Lung (tissue), 12 donors: Measurements from ENCODE around the gene NFE2L1. TPM values are rescaled to one million over a fixed set of nuclear protein-coding genes. Genes with fewer than 3 reads are reported as not detected.

Source experiments
- ATAC-seq: fragments of 200-7000 bp; cut with Tn5 transposase; one replicate; pipeline ENCODE4 v1.9.1; 2020; ENCODE audit warnings: moderate number of reproducible peaks; ENCODE audit not compliant: insufficient read depth, low FRiP score
- DNase-seq, 3 donors: peaks; one replicate each; pipeline ENCODE4 v3.0.0-alpha.2; 2013 to 2017
- H3K27ac ChIP-seq, 2 donors: one replicate each; pipeline ENCODE4 v1.5.1; 2013; ENCODE audit warnings: mild to moderate bottlenecking in 2 of 2, moderate library complexity in 2 of 2, control low read depth in 1 of 2, inconsistent platforms in 1 of 2, low read depth in 1 of 2, low read length in 1 of 2
- H3K27me3 ChIP-seq, 3 donors: one replicate each; pipeline ENCODE4 v1.5.1; 2013; ENCODE audit warnings: low read length in 2 of 3; ENCODE audit not compliant: control insufficient read depth in 3 of 3, insufficient read depth in 3 of 3
- H3K36me3 ChIP-seq, 4 donors: one replicate each; pipeline ENCODE4 v1.5.1; 2013; ENCODE audit warnings: low read length in 4 of 4, mild to moderate bottlenecking in 1 of 4, moderate library complexity in 1 of 4; ENCODE audit not compliant: control insufficient read depth in 4 of 4, insufficient read depth in 4 of 4
- H3K4me1 ChIP-seq, 5 donors: one replicate each; pipeline ENCODE4 v1.5.1; 2013; ENCODE audit warnings: low read length in 5 of 5, mild to moderate bottlenecking in 2 of 5, moderate library complexity in 1 of 5; ENCODE audit not compliant: control insufficient read depth in 5 of 5, insufficient read depth in 5 of 5
- H3K4me3 ChIP-seq: one replicate; pipeline ENCODE4 v1.5.1; 2013; ENCODE audit warnings: mild to moderate bottlenecking, control low read depth, moderate library complexity
- H3K9ac ChIP-seq, 2 donors: one replicate each; pipeline ENCODE4 v1.5.1; 2013; ENCODE audit warnings: low read length in 2 of 2, control low read depth in 1 of 2; ENCODE audit not compliant: insufficient read depth in 1 of 2
- H3K9me3 ChIP-seq, 4 donors: one replicate each; pipeline ENCODE4 v1.5.1; 2013; ENCODE audit warnings: low read length in 3 of 4, mild to moderate bottlenecking in 1 of 4, moderate library complexity in 1 of 4; ENCODE audit not compliant: control insufficient read depth in 4 of 4, insufficient read depth in 3 of 4
- CTCF ChIP-seq: IDR thresholded peaks from 2 replicates; pipeline ENCODE4 v1.5.1; 2012; ENCODE audit warnings: mild to moderate bottlenecking; ENCODE audit errors: control extremely low read depth, extremely low read depth
- WGBS, 2 donors: extraction: QIAGEN DNeasy Blood & Tissue Kit; methylation state at CpG; one replicate each; pipeline ENCODE4 v1.1.7; 2013; 5-methylcytosine and 5-hydroxymethylcytosine counted together
- polyA plus RNA-seq, 2 donors: library from polyadenylated mRNA; stranded (reverse); fragments of 200-250 nt; gene quantifications; one replicate each; pipeline ENCODE4 v1.2.1, GENCODE V29; 2013
- total RNA-seq, 2 donors: library from RNA; depleted of rRNA in 1 of 2; stranded (reverse); fragments of >200 nt in 1 of 2; gene quantifications; one replicate each; pipeline ENCODE4 v1.2.1, GENCODE V29; 2014 to 2021
- donor health status: control.
- donor health status: control.
- donor health status: Bipolar disorder and iron deficiency.
- donor health status: healthy.
- donor health status: DM: yes; HTN: yes; CAD: no.

The NFE2L1 gene
- total and polyA plus RNA-seq, 4 donors = 68.8 to 135 (median 87.1) TPM

- no peak overlapping the region for H3K4me3 ChIP-seq
- peaks cover 26 to 58% (median 28%) of the 10 kb centered on the region in 5 donors for H3K4me1 ChIP-seq
- H3K27ac ChIP-seq = peak overlapping the region; percentile 72 to 93
- TF ChIP-seq CTCF = no peak
- no peaks in the 10 kb centered on the region for H3K27me3 ChIP-seq
- no peaks in the 10 kb centered on the region for H3K9me3 ChIP-seq
- no peak overlapping the region for H3K9ac ChIP-seq
- DNase-seq = no peak
- peaks cover 13 to 62% (median 33%) of the 10 kb centered on the region in 4 donors for H3K36me3 ChIP-seq
- no peak for ATAC-seq
- WGBS, 2 donors = 49 to 60% methylated on average over 6 of the region's 6 CpGs
Measured at GRCh38 chr17:48053758-48054237, 5.6 kb downstream of the NFE2L1 start.

GRCh38 chr17:48054238-48055185 is 6.4 kb downstream of the NFE2L1 start:
- no peak for TF ChIP-seq CTCF
- Histone ChIP-seq H3K4me3 (no peak overlapping the region), H3K4me1 (peaks cover 26 to 53% (median 28%) of the 10 kb centered on the region in 5 donors), H3K9ac (no peak overlapping the region), H3K27me3 (no peaks in the 10 kb centered on the region), H3K36me3 (peaks cover 16 to 69% (median 38%) of the 10 kb centered on the region in 4 donors), H3K9me3 (no peaks in the 10 kb centered on the region), H3K27ac (peak overlapping the region; percentile 72 to 93)
- peak; percentile 38 for ATAC-seq
- peak; percentile 80 to 92 (median 80) for DNase-seq
- WGBS, 2 donors = 63 to 77% methylated on average over 31 to 34 of the region's 34 CpGs

GRCh38 chr17:48055531-48056245 is 7.5 kb downstream of the NFE2L1 start:
- Histone ChIP-seq H3K4me3 (no peak overlapping the region), H3K27me3 (no peaks in the 10 kb centered on the region), H3K27ac (peak overlapping the region in 1 of 2 donors; percentile 42), H3K9ac (no peak overlapping the region), H3K36me3 (peaks cover 23 to 76% (median 42%) of the 10 kb centered on the region in 4 donors), H3K4me1 (peaks cover 21 to 47% (median 27%) of the 10 kb centered on the region in 5 donors), H3K9me3 (no peaks in the 10 kb centered on the region)
- no peak for DNase-seq
- TF ChIP-seq CTCF = no peak
- 74 to 78% methylated on average over 5 of the region's 5 CpGs for WGBS, 2 donors
- ATAC-seq = no peak
